SK-MEL-5 (cell line): ENCODE data around the gene GLRB. TPM values are rescaled to one million over a fixed set of nuclear protein-coding genes. Genes with fewer than 3 reads are reported as not detected.
"Not testable (repeated sequence)": the region's sequence is repeated elsewhere in the genome, so short reads cannot be mapped to it uniquely, and the experiment has no call there.

ENCODE experiments used
- DNase-seq: peaks from one replicate; pipeline ENCODE4 v3.0.0-alpha.2; 2016; ENCODE audit warnings: low read depth, low spot score
- in situ Hi-C: cut with HindIII; loops from 2 replicates; pipeline ENCODE4 v1.10.0; 2016; ENCODE audit warnings: low sequenced_read_pairs, high pct_unique_total_duplicates, low pct_unique_long_range_greater_than_20kb
- total RNA-seq: library from RNA; depleted of rRNA; stranded (reverse); fragments of >200 nt; shearing (Covaris generic); gene quantifications from 2 replicates; pipeline ENCODE4 v1.2.3, GENCODE V29; 2014

GLRB gene
- total RNA-seq, 1 experiment from 2014 or later: 0.24 TPM

GRCh38 chr4:157114671-157115070 lies 38.7 kb downstream of the GLRB start:
- in situ Hi-C loops: no loop called here
- DNase-seq: no peak

GRCh38 chr4:157115613-157116335 lies 39.8 kb downstream of the GLRB start:
- DNase-seq: no peak
- in situ Hi-C loops: no loop called here

GRCh38 chr4:157121401-157121800 lies 45.5 kb downstream of the GLRB start:
- no peak for DNase-seq
- in situ Hi-C loops: no loop called here

GRCh38 chr4:157127571-157127970 lies 51.6 kb downstream of the GLRB start:
- no peak for DNase-seq
- in situ Hi-C loops: no loop called here

GRCh38 chr4:157128395-157128794 lies 52.4 kb downstream of the GLRB start:
- peak; percentile 29 for DNase-seq
- in situ Hi-C loops: no loop called here

GRCh38 chr4:157141976-157142375 lies 66.0 kb downstream of the GLRB start:
- in situ Hi-C loops: no loop called here

GRCh38 chr4:157143369-157143768 lies 67.4 kb downstream of the GLRB start:
- no peak for DNase-seq
- in situ Hi-C loops: no loop called here

More at GRCh38 chr4:157141976-157142375, 66.0 kb downstream of the GLRB start:
- DNase-seq: no peak

GRCh38 chr4:157151711-157152110 lies 75.8 kb downstream of the GLRB start:
- DNase-seq: no peak
- in situ Hi-C loops: no loop called here

GRCh38 chr4:157165935-157166610 lies 90.1 kb downstream of the GLRB start:
- DNase-seq: no peak
- in situ Hi-C loops: no loop called here

GRCh38 chr4:157170321-157170720 lies 94.4 kb downstream of the GLRB start:
- in situ Hi-C loops: no loop called here
- DNase-seq: no peak

- in situ Hi-C loops: no loop called here
Measured at GRCh38 chr4:157172011-157172410, 96.1 kb downstream of the GLRB start.

GRCh38 chr4:157180268-157180667 lies 104.3 kb downstream of the GLRB start:
- DNase-seq, in situ Hi-C loops: not testable (repeated sequence)

More at GRCh38 chr4:157172011-157172410, 96.1 kb downstream of the GLRB start:
- peak; percentile 4 for DNase-seq

GRCh38 chr4:157184300-157184699 lies 108.3 kb downstream of the GLRB start:
- DNase-seq: no peak
- in situ Hi-C loops: no loop called here

- no peak for DNase-seq
- in situ Hi-C loops: no loop called here
Measured at GRCh38 chr4:157185363-157185762, 109.4 kb downstream of the GLRB start.

- in situ Hi-C loops: no loop called here
- DNase-seq: no peak
Measured at GRCh38 chr4:157195374-157195773, 119.4 kb downstream of the GLRB start.

GRCh38 chr4:157196046-157196445 lies 120.1 kb downstream of the GLRB start:
- in situ Hi-C loops: no loop called here
- DNase-seq: no peak

- in situ Hi-C loops: no loop called here
- DNase-seq: peak; percentile 74
Measured at GRCh38 chr4:157204634-157205244, 128.8 kb downstream of the GLRB start.

GRCh38 chr4:157217708-157218107 lies 141.8 kb downstream of the GLRB start:
- in situ Hi-C loops: no loop called here
- DNase-seq: peak; percentile 35
